ENCODE measurements around the gene FDXACB1. TPM values are rescaled to one million over a fixed set of nuclear protein-coding genes. Genes with fewer than 3 reads are reported as not detected.

The FDXACB1 gene
- total RNA-seq, 1 donor from 2014 or later = 2.5 TPM

DNA sequence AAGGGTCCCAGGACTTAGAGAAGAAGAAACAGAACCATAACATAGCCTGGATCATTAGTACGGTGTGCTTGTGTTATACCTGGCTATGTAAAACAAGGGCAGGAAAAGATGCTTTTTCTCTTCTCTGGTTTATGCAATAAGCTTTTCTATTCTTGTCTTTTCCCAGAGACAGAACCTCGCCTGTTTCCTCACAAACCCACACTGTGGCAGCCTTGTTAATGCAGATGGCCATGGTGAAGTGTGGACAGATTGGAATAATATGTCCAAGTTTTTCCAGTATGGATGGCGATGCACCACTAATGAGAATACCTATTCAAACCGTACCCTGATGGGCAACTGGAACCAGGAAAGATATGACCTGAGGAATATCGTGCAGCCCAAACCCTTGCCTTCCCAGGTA lies 3.2 kb upstream of the FDXACB1 start:
- H3K27ac Mint-ChIP-seq (ENCODE audit: unreplicated experiment) = no peak overlapping the region
- no peaks in the 10 kb centered on the region for H3K36me3 Mint-ChIP-seq (ENCODE audit: unreplicated experiment)
- peaks cover 16% of the 10 kb centered on the region for H3K4me1 Mint-ChIP-seq (ENCODE audit: unreplicated experiment)
- H3K4me3 Mint-ChIP-seq (ENCODE audit: unreplicated experiment) = no peak overlapping the region
- H3K9me3 Mint-ChIP-seq (ENCODE audit: unreplicated experiment) = no peaks in the 10 kb centered on the region
- no peak for DNase-seq (ENCODE audit: extremely low spot score, unreplicated experiment)
- H3K27me3 Mint-ChIP-seq (ENCODE audit: unreplicated experiment) = no peaks in the 10 kb centered on the region
- TF ChIP-seq, protein P1, sequence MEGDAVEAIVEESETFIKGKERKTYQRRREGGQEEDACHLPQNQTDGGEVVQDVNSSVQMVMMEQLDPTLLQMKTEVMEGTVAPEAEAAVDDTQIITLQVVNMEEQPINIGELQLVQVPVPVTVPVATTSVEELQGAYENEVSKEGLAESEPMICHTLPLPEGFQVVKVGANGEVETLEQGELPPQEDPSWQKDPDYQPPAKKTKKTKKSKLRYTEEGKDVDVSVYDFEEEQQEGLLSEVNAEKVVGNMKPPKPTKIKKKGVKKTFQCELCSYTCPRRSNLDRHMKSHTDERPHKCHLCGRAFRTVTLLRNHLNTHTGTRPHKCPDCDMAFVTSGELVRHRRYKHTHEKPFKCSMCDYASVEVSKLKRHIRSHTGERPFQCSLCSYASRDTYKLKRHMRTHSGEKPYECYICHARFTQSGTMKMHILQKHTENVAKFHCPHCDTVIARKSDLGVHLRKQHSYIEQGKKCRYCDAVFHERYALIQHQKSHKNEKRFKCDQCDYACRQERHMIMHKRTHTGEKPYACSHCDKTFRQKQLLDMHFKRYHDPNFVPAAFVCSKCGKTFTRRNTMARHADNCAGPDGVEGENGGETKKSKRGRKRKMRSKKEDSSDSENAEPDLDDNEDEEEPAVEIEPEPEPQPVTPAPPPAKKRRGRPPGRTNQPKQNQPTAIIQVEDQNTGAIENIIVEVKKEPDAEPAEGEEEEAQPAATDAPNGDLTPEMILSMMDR (IDR thresholded peaks at IDR 0.05) = no peak

DNA sequence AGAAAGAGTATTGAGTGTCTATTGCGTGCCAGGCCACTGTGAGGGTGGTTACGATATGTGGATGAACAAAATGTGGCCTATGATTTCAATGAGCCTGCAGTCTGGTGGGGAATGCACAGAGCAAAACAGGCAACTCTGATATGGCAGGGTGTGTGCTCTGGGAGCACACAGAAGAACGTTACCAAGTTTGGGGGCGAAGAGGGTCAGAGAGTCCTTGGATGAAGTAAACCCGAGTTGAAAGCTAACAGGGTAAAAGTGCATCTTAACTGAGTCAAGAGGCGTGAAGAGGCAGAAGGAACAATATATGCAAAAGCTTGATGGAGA lies 634 bp upstream of the FDXACB1 start:
- Mint-ChIP-seq H3K36me3 (ENCODE audit: unreplicated experiment) (peaks cover 2% of the 10 kb centered on the region), H3K9me3 (ENCODE audit: unreplicated experiment) (no peaks in the 10 kb centered on the region), H3K27me3 (ENCODE audit: unreplicated experiment) (no peaks in the 10 kb centered on the region), H3K4me3 (ENCODE audit: unreplicated experiment) (peak overlapping the region; percentile 95), H3K27ac (ENCODE audit: unreplicated experiment) (peak overlapping the region; percentile 100), H3K4me1 (ENCODE audit: unreplicated experiment) (peaks cover 16% of the 10 kb centered on the region)
- TF ChIP-seq, protein P1 (IDR thresholded peaks at IDR 0.05) = no peak
- DNase-seq (ENCODE audit: extremely low spot score, unreplicated experiment) = no peak

DNA sequence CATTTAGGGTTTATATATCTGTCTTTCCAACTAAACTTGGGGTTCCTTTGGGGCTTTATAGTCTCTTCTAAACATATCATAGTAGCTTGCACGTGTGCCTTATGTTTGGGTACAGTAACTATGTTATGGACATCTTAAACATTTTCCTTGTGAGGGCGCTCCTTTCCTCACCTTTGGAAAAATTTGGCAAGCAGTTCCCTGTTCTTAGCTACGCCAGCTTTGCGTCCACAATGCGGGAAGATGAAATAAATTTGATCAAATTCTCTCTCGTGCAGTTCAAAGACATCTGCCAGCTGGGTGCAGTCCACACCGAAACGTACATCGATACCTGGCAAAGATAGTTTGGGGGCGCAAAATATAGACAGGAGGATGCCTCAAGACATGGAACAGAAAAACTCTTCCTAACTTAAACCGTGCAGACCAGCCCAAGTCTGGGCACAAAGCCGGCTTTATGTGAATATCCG lies 548 bp downstream of the FDXACB1 start:
- Mint-ChIP-seq H3K27ac (ENCODE audit: unreplicated experiment) (peak overlapping the region; percentile 100), H3K4me3 (ENCODE audit: unreplicated experiment) (peak overlapping the region; percentile 95), H3K4me1 (ENCODE audit: unreplicated experiment) (peaks cover 16% of the 10 kb centered on the region), H3K27me3 (ENCODE audit: unreplicated experiment) (no peaks in the 10 kb centered on the region), H3K36me3 (ENCODE audit: unreplicated experiment) (peaks cover 2% of the 10 kb centered on the region), H3K9me3 (ENCODE audit: unreplicated experiment) (no peaks in the 10 kb centered on the region)
- TF ChIP-seq, protein P1 (IDR thresholded peaks at IDR 0.05) = no peak
- no peak for DNase-seq (ENCODE audit: extremely low spot score, unreplicated experiment)

DNA sequence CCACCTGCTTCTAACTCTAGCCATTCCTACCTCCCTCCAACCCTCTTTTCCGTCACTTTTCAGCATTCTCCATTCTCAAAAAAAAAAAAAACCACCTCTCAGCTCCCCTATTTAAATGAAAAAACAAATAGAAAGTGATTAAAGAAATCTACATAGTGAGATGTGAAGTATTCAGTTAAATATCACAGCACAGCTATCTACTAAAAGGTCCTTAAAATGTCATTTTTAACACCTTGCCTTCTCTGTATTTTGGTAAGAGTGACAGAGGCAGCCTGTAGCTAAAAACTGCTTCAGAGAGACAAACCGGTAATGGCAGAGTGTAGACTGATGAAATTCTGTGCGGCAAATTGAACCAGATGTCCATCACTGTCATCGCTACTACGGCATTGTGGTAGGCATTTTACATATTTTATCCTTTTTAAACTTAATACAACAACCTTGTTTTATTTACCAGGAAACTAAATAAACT lies 7.2 kb downstream of the FDXACB1 start:
- peak overlapping the region; percentile 81 for H3K27ac Mint-ChIP-seq (ENCODE audit: unreplicated experiment)
- H3K4me1 Mint-ChIP-seq (ENCODE audit: unreplicated experiment) = peaks cover 14% of the 10 kb centered on the region
- H3K27me3 Mint-ChIP-seq (ENCODE audit: unreplicated experiment) = no peaks in the 10 kb centered on the region
- TF ChIP-seq, protein P1 (IDR thresholded peaks at IDR 0.05) = no peak
- no peaks in the 10 kb centered on the region for H3K9me3 Mint-ChIP-seq (ENCODE audit: unreplicated experiment)
- peaks cover 18% of the 10 kb centered on the region for H3K36me3 Mint-ChIP-seq (ENCODE audit: unreplicated experiment)
- H3K4me3 Mint-ChIP-seq (ENCODE audit: unreplicated experiment) = peak overlapping the region; percentile 90
- no peak for DNase-seq (ENCODE audit: extremely low spot score, unreplicated experiment)

DNA sequence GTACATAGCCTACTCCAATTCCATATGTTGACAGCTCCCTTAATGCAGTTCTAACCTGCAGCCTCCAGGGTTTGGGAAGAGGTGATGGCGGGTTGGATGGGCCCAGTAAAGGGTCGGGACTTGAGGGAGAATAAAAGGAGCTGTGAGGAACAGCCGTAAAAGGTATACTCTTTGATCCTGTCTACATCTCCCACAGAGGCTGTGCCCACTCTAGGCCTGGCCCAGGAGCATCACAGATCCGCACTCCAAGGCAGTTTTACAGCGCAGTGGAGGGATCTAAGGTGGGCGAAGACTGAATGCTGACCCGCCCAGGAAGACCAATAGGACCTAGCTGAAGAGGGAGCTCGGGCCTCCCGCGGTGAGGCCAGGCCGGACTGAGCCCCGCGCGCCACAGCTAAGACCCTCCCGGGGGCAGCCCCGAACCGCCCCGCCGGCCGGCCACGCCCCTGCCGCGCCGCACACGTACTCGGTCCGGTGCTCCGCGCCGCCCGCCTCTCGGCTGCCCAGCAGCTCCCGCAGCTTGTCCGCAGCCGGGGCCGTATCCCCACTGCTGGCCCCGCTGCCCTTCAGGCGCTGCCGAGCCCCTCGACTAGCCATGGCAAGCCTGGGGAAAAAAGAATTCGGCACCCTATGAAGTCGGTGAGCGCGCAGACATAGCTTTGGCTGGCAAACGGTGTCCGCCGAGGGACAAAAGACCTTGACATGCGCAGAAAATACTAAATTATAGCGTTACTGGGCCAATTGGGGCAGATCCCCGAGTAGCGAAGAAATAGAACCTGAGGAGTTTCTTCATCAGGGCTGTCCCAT lies 7.9 kb downstream of the FDXACB1 start, which contains the start of gene ALG9:
Gene ALG9, minus strand, starts transcription at position 696 of the 807 bp plus-strand sequence. Its CDS starts 99 bp downstream, at position 597.
- Mint-ChIP-seq H3K9me3 (ENCODE audit: unreplicated experiment) (no peaks in the 10 kb centered on the region), H3K4me1 (ENCODE audit: unreplicated experiment) (peaks cover 14% of the 10 kb centered on the region), H3K27ac (ENCODE audit: unreplicated experiment) (peak within 1 kb of the TSS; percentile 85), H3K4me3 (ENCODE audit: unreplicated experiment) (peak within 1 kb of the TSS; percentile 90), H3K36me3 (ENCODE audit: unreplicated experiment) (peaks cover 23% of the 10 kb centered on the region), H3K27me3 (ENCODE audit: unreplicated experiment) (no peaks in the 10 kb centered on the region)
- TF ChIP-seq, protein P1 (IDR thresholded peaks at IDR 0.05) = peak; percentile 39
- DNase-seq (ENCODE audit: extremely low spot score, unreplicated experiment) = peak; percentile 90

All from osteocyte (in vitro differentiated cells).